ENCODE measurements around the gene JOSD1. TPM values are rescaled to one million over a fixed set of nuclear protein-coding genes. Genes with fewer than 3 reads are reported as not detected.

Gene JOSD1
- total RNA-seq, 1 experiment from 2014 or later: 19.2 TPM

DNA sequence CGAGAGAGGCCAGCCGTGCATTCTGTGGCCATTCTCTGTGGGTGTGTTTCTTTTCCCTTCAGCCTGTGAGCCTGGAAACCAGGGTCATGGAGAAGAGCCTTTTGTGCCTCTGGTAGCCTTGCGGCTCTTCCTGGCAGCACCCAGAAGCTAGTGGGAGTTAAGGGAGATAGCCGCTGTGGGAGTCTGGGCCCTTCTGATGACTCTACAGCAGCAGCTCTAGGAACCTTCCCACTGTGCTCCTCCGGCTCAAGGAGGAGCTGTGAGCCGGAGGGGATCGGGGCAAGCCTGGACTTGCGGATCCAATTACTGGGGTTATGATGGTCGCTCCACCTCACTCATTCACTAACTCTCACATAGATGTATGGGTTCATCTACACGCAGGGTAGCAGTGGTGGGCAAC, 15.5 kb upstream of the JOSD1 start:
- no peak overlapping the region for H4K91ac ChIP-seq (ENCODE audit: insufficient read length, low read depth, low read length)
- H3K23ac ChIP-seq (ENCODE audit: insufficient read length, low read depth, low read length): no peak overlapping the region
- Mint-ChIP-seq H3K27ac (peak overlapping the region in 2 of 3 experiments; percentile 89 to 96; a peak in 5 of 7 replicates), H3K36me3 (ENCODE audit: insufficient read depth in 1 of 3, low read depth in 3 of 3) (peaks cover 14 to 59% (median 42%) of the 10 kb centered on the region in 3 experiments), H3K4me3 (0 out of 5 replicates have a peak overlapping the region, but pooled peaks of 1 of the 2 experiments have one; percentile 18), H3K9me3 (no peaks in the 10 kb centered on the region), H3K4me1 (peaks cover 25 to 42% of the 10 kb centered on the region in 2 experiments), H3K27me3 (ENCODE audit: low read depth) (no peaks in the 10 kb centered on the region)
- no CpG with 5 or more reads among the region's 10 CpGs for WGBS (ENCODE audit: extremely low coverage, insufficient read length, low lambda C conversion rate)
- no peak overlapping the region for H3K27ac ChIP-seq (ENCODE audit: insufficient read length, low read depth, low read length)
- H3K79me2 ChIP-seq (ENCODE audit: insufficient read depth, low read length): peaks cover 12% of the 10 kb centered on the region; the same call in 1 of the 2 replicates
- H4K20me1 ChIP-seq (ENCODE audit: control insufficient read depth, insufficient read depth, insufficient read length): no peaks in the 10 kb centered on the region
- H3K18ac ChIP-seq (ENCODE audit: insufficient read length, low read depth, low read length): no peak overlapping the region
- no peak overlapping the region for H2BK5ac ChIP-seq (ENCODE audit: insufficient read length, low read length)
- no peak overlapping the region for H2BK15ac ChIP-seq (ENCODE audit: low read depth, low read length)
- H3K4ac ChIP-seq (ENCODE audit: low read depth, low read length): no peak overlapping the region
- H2AFZ ChIP-seq (ENCODE audit: low read length): no peak overlapping the region
- no peak overlapping the region for H2BK12ac ChIP-seq (ENCODE audit: insufficient read length, low read depth, low read length)
- no peak overlapping the region for H2AK5ac ChIP-seq (ENCODE audit: insufficient read length, low read length)
- H4K8ac ChIP-seq (replicated peaks; ENCODE audit: insufficient read length, low read depth, low read length): no peak overlapping the region
- TF ChIP-seq, protein P1, sequence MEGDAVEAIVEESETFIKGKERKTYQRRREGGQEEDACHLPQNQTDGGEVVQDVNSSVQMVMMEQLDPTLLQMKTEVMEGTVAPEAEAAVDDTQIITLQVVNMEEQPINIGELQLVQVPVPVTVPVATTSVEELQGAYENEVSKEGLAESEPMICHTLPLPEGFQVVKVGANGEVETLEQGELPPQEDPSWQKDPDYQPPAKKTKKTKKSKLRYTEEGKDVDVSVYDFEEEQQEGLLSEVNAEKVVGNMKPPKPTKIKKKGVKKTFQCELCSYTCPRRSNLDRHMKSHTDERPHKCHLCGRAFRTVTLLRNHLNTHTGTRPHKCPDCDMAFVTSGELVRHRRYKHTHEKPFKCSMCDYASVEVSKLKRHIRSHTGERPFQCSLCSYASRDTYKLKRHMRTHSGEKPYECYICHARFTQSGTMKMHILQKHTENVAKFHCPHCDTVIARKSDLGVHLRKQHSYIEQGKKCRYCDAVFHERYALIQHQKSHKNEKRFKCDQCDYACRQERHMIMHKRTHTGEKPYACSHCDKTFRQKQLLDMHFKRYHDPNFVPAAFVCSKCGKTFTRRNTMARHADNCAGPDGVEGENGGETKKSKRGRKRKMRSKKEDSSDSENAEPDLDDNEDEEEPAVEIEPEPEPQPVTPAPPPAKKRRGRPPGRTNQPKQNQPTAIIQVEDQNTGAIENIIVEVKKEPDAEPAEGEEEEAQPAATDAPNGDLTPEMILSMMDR (conservative IDR thresholded peaks at IDR 0.05): no peak
- no peak overlapping the region for H2BK20ac ChIP-seq (ENCODE audit: low read depth, low read length, poor library complexity, severe bottlenecking)
- no peak overlapping the region for H3K4me2 ChIP-seq (ENCODE audit: insufficient read depth, insufficient read length, low read length)
- H3K79me1 ChIP-seq (ENCODE audit: insufficient read depth, low read depth, low read length, poor library complexity, severe bottlenecking): peaks cover 4% of the 10 kb centered on the region
- no peak overlapping the region for H3T11ph ChIP-seq (ENCODE audit: low read length)
- no peak overlapping the region for H2BK120ac ChIP-seq (ENCODE audit: low read depth, low read length, poor library complexity, severe bottlenecking)
- no peaks in the 10 kb centered on the region for H3K27me3 ChIP-seq (ENCODE audit: insufficient read depth, low read length)
- no peak overlapping the region for H4K5ac ChIP-seq (ENCODE audit: insufficient read length, low read depth, low read length)
- H3K9ac ChIP-seq (ENCODE audit: extremely low read depth, insufficient read length, low read length): no peak overlapping the region
- H3K14ac ChIP-seq (ENCODE audit: insufficient read depth, low read length): no peak overlapping the region
- H3K23me2 ChIP-seq (ENCODE audit: insufficient read length, low read depth, low read length, poor library complexity, severe bottlenecking): no peaks in the 10 kb centered on the region
- no peak overlapping the region for H3K56ac ChIP-seq (ENCODE audit: insufficient read length, low read depth, low read length)
- H3K4me1 ChIP-seq (ENCODE audit: insufficient read depth, low read length): peaks cover 10% of the 10 kb centered on the region; the same call in 1 of the 2 replicates
- no peaks in the 10 kb centered on the region for H3K9me3 ChIP-seq (ENCODE audit: control insufficient read depth, low read depth, low read length)
- DNase-seq: no peak
